ENCODE measurements around the gene SOX14. TPM values are rescaled to one million over a fixed set of nuclear protein-coding genes. Genes with fewer than 3 reads are reported as not detected.

SOX14 gene
- total RNA-seq, 3 donors from 2014 or later = not detected

GRCh38 chr3:137762674-137763593 lies 1.2 kb upstream of the SOX14 start:
- no peaks in the 10 kb centered on the region for H3K9me3 ChIP-seq
- H3K4me3 ChIP-seq = no peak overlapping the region
- ATAC-seq = no peak
- H3K4me1 ChIP-seq (ENCODE audit: low read depth) = peaks cover 3% of the 10 kb centered on the region
- intact Hi-C loops (cut with DNase I, micrococcal nuclease) = no loop called here
- no peaks in the 10 kb centered on the region for H3K36me3 ChIP-seq (ENCODE audit: low read depth)
- no peak for DNase-seq
- no peak for TF ChIP-seq CTCF (IDR thresholded peaks at IDR 0.05)

GRCh38 chr3:137763594-137763938 lies 549 bp upstream of the SOX14 start:
- Histone ChIP-seq H3K4me3 (no peak overlapping the region), H3K4me1 (ENCODE audit: low read depth) (peaks cover 4% of the 10 kb centered on the region), H3K36me3 (ENCODE audit: low read depth) (no peaks in the 10 kb centered on the region), H3K9me3 (no peaks in the 10 kb centered on the region)
- intact Hi-C loops (cut with DNase I, micrococcal nuclease) = no loop called here
- ATAC-seq (no peak), DNase-seq (no peak)
- TF ChIP-seq CTCF (IDR thresholded peaks at IDR 0.05) = no peak

- H3K36me3 ChIP-seq (ENCODE audit: low read depth) = no peaks in the 10 kb centered on the region
- intact Hi-C loops (cut with DNase I, micrococcal nuclease) = no loop called here
- ATAC-seq (peak; percentile 13), DNase-seq (peak in 1 of 3 donors; percentile 42)
- no peaks in the 10 kb centered on the region for H3K9me3 ChIP-seq
- no peak overlapping the region for H3K4me3 ChIP-seq
- TF ChIP-seq CTCF (IDR thresholded peaks at IDR 0.05) = no peak
- H3K4me1 ChIP-seq (ENCODE audit: low read depth) = peaks cover 4% of the 10 kb centered on the region
Measured at GRCh38 chr3:137764563-137765309, 621 bp downstream of the SOX14 start.

- ATAC-seq = no peak
- intact Hi-C loops (cut with DNase I, micrococcal nuclease) = no loop called here
- TF ChIP-seq CTCF (IDR thresholded peaks at IDR 0.05) = no peak
Measured at GRCh38 chr3:137765310-137766033, 1.4 kb downstream of the SOX14 start.

DNA sequence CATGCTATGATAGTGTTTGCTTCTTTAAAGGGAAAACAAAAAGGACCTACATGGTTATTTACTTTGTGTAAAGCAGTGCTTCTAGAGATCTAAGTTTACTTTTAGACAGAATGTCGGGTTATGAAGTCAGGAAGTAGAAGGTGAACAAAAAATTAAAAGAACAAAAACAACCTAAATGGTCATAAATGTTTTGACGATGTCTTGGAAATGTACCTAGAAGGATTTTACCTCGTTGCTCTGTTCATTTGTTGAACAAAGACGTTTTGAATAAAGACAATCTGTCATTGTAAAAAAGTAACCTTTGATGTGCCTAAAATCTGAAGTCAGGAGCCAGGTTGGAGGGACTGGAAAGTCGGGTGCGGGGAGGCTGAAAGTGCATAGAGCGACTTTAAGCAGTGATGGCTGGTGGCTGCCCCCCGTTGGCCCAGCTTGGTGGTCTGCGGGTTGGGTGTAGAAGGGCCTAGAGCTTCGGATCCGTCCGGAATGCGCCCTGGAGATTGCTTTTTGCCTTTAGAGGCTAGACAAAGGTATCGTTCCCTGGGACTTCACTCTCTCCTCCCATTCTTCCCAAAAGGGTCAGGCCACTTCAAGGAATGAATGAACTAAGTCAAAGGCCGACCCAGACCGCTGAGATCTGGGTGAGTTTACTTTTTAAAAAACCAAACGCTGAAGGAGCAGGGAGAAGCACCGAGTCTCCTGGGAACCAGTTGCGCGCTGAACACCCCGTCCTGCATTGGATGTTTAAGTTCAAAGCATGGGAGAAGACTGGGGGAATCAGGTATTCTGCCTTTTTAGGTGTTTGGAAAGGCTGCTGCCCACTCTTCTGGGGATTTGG lies 2.1 kb downstream of the SOX14 start:
- intact Hi-C loops (cut with DNase I, micrococcal nuclease) = no loop called here
- ATAC-seq (no peak), DNase-seq (no peak)
- H3K4me1 ChIP-seq (ENCODE audit: low read depth) = peaks cover 12% of the 10 kb centered on the region
- H3K4me3 ChIP-seq = no peak overlapping the region
- H3K9me3 ChIP-seq = no peaks in the 10 kb centered on the region
- TF ChIP-seq CTCF (IDR thresholded peaks at IDR 0.05) = no peak
- no peaks in the 10 kb centered on the region for H3K36me3 ChIP-seq (ENCODE audit: low read depth)

More at GRCh38 chr3:137765310-137766033, 1.4 kb downstream of the SOX14 start:
- H3K4me3 ChIP-seq = no peak overlapping the region
- H3K9me3 ChIP-seq = no peaks in the 10 kb centered on the region
- H3K36me3 ChIP-seq (ENCODE audit: low read depth) = no peaks in the 10 kb centered on the region
- no peak for DNase-seq
- H3K4me1 ChIP-seq (ENCODE audit: low read depth) = peaks cover 5% of the 10 kb centered on the region
